Activated T-helper 2 cell treated with anti-CD3 and anti-CD28 coated beads, Interferon-gamma antibody, Interleukin-2, Interleukin-4, amounts not matched to agents 10 μg/mL and 5 μg/mL and 100 μg/mL, durations not matched to agents 14 hours and 24 hours and 36 hours (primary cell): ENCODE measurements around the gene DCP1B. TPM values are rescaled to one million over a fixed set of nuclear protein-coding genes. Genes with fewer than 3 reads are reported as not detected.

Experiments
- DNase-seq: peaks from one replicate; pipeline ENCODE4 v3.0.0; 2021; ENCODE audit warnings: low spot score
- H3K27ac Mint-ChIP-seq: one replicate; pipeline ENCODE4 v1.8.0; 2021; ENCODE audit warnings: mixed read lengths
- H3K27me3 Mint-ChIP-seq: one replicate; pipeline ENCODE4 v1.8.0; 2021; ENCODE audit warnings: low read depth, mixed read lengths
- H3K36me3 Mint-ChIP-seq: one replicate; pipeline ENCODE4 v1.8.0; 2021; ENCODE audit warnings: low read depth, mixed read lengths
- H3K4me1 Mint-ChIP-seq: one replicate; pipeline ENCODE4 v1.8.0; 2021; ENCODE audit warnings: low read depth, mixed read lengths
- H3K4me3 Mint-ChIP-seq: one replicate; pipeline ENCODE4 v1.8.0; 2021; ENCODE audit warnings: low read depth, mild to moderate bottlenecking, moderate library complexity, mixed read lengths
- H3K9me3 Mint-ChIP-seq: one replicate; pipeline ENCODE4 v1.8.0; 2021; ENCODE audit warnings: mixed read lengths
- intact Hi-C: fragments of 100-400 bp; cut with micrococcal nuclease; formaldehyde crosslinking; loops from one replicate; pipeline ENCODE4 v1.15.1; 2023
- total RNA-seq: library from RNA; stranded (reverse); gene quantifications from 2 replicates; pipeline ENCODE4 v1.2.3, GENCODE V29; 2022

DCP1B gene
- total RNA-seq, 1 donor from 2014 or later: 9.2 TPM

DNA sequence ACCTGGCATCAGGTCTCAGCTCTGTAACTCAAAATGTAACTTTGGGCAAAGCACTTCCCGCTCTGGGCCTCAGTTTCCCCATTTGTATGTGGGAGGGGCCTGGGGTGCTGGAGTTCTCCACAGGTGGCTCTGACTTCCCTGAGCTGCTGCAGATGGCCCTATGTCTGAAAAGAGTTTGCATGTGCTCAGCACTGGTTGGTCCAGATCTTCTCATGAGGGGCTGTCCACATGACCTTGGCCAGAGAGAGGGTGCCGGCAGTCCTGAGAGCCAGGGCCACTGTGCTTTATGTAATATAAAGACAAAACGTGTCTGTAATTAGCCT, 78.6 kb downstream of the DCP1B start:
- Mint-ChIP-seq H3K36me3 (no peaks in the 10 kb centered on the region), H3K9me3 (no peaks in the 10 kb centered on the region), H3K4me3 (no peak overlapping the region), H3K4me1 (peaks cover 5% of the 10 kb centered on the region), H3K27me3 (peaks cover 5% of the 10 kb centered on the region), H3K27ac (no peak overlapping the region)
- peak; percentile 4 for DNase-seq
- intact Hi-C loops: no loop called here

DNA sequence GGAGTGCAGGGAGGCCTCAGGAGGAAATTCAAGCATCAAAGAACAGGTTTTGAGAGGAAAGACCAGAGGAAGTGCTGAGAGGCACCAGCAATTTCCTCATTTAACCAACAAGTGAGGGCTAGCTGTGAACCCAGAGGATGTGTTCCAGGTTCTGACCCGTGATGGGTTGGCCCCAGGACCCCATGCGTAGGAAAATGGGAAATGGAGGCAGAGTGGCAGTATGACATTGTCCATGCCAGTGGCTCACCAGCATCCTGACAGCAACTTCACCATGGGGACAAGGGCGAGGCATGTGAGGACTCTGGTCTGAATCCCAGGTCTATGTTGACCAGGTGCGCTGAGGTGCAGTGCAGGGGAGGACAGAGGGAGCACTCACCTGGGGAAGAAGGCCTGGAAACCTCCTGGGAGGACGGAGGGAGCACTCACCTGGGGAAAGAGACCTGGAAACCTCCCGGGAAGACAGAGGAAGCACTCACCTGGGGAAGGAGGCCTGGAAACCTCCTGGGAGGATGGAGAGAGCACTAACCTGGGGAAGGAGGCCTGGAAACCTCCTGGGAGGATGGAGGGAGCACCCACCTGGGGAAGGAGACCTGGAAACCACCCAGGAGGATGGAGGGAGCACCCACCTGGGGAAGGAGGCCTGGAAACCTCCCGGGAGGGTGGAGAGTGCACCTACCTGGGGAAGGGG, 79.1 kb downstream of the DCP1B start:
- Mint-ChIP-seq H3K4me1 (peaks cover 5% of the 10 kb centered on the region), H3K36me3 (no peaks in the 10 kb centered on the region), H3K9me3 (no peaks in the 10 kb centered on the region), H3K27ac (no peak overlapping the region), H3K27me3 (peaks cover 5% of the 10 kb centered on the region), H3K4me3 (no peak overlapping the region)
- intact Hi-C loops: no loop called here
- DNase-seq: peak; percentile 6

DNA sequence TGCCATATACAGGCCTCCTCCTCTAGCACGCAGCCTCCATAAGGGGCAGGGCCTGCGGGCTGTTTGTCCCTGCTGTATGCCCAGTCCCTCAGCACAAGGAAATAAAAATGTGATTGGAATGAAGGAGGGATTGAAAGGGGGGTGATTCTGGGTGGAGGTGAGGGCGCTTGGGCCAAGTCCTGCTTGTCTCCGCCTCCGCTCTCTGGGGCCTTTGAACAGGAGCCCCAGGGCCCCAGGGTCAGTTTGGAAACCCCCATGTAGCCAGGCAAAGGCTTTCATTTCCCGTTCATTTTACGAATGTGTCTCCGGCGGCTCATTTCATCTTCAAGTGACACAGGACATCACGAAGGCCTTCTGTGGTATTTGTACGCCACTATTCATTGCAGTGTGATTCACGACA, 81.3 kb downstream of the DCP1B start:
- no peaks in the 10 kb centered on the region for H3K36me3 Mint-ChIP-seq
- no peaks in the 10 kb centered on the region for H3K9me3 Mint-ChIP-seq
- no peak for DNase-seq
- no peak overlapping the region for H3K4me3 Mint-ChIP-seq
- intact Hi-C loops: no loop called here
- peaks cover 6% of the 10 kb centered on the region for H3K27me3 Mint-ChIP-seq
- peaks cover 5% of the 10 kb centered on the region for H3K4me1 Mint-ChIP-seq
- no peak overlapping the region for H3K27ac Mint-ChIP-seq

DNA sequence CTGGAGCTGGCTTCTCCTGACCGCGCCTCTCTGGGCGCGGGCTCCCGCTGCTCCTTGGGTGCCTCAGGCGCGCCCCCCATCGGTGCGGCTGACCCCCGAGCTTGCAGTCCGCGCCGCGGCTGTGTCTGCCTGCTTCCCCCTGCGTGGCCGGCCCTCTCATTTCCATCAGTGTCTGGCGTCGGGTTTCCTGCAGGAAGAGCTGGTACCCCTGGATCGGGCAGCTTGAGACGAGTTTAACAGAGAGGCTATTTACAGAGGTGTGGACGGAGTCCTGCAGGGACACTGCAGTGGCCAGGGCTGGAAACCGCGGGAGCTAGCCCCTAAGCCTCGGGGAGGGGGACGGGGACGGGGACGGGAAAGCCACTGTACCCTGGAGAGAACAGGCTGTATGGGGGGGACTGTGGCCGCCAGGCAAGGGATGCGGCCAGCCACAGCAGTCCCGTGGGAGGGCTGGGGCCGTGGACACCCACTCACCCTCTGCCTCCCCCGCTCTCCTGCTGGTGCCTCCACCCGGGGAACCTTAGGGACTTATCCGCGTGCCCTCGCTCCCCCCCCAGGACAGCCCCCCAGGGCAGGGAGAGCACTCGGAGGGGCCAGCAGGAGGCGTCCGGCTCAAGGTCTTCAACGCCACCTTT, 82.1 kb downstream of the DCP1B start:
- intact Hi-C loops: no loop called here
- H3K36me3 Mint-ChIP-seq: no peaks in the 10 kb centered on the region
- peaks cover 10% of the 10 kb centered on the region for H3K27me3 Mint-ChIP-seq
- no peak overlapping the region for H3K4me3 Mint-ChIP-seq
- no peaks in the 10 kb centered on the region for H3K9me3 Mint-ChIP-seq
- H3K4me1 Mint-ChIP-seq: peaks cover 5% of the 10 kb centered on the region
- no peak for DNase-seq
- no peak overlapping the region for H3K27ac Mint-ChIP-seq

DNA sequence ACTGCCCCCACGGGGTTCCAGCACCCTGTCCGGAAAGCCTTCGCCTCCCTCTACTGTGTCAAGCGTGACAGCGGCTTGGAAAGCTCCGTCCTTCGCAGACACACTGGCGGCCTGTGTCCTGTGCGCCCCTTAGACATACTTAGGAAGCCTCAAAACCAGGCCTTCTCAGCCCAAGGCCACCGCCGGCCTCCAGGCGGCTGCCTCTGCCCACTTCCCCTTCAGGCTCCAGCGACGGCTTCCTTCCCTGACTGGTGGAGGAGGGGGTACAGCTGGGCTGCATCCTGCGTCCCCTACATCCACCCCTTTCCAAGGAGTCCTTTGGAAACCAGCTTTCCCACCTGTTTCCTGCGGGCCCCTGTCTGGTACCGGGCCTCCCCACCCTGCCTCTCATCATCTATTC, 83.3 kb downstream of the DCP1B start:
- Mint-ChIP-seq H3K36me3 (no peaks in the 10 kb centered on the region), H3K27me3 (peaks cover 10% of the 10 kb centered on the region), H3K27ac (no peak overlapping the region), H3K4me1 (peaks cover 11% of the 10 kb centered on the region), H3K4me3 (no peak overlapping the region), H3K9me3 (no peaks in the 10 kb centered on the region)
- DNase-seq: no peak
- intact Hi-C loops: no loop called here

DNA sequence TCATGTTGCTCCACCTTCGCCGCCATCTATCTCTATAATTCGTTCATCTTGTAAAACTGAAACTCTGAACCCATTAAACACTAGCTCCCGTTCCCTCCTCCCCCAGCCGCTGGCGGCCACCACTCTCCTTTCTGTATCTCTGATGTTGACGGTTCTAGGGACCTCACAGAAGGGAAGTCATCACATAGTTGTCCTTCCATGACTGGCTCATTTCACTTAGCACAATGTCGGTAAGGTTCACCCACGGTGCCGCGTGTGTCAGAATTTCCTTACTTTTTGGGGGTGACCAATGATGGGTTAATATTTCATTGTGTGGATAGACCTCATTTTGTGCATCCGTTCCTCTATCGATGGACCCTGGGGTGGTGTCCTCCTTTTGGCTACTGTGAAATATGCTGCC, 83.8 kb downstream of the DCP1B start:
- Mint-ChIP-seq H3K36me3 (no peaks in the 10 kb centered on the region), H3K9me3 (no peaks in the 10 kb centered on the region), H3K4me1 (peaks cover 16% of the 10 kb centered on the region), H3K27me3 (peaks cover 10% of the 10 kb centered on the region), H3K4me3 (no peak overlapping the region), H3K27ac (no peak overlapping the region)
- no peak for DNase-seq
- intact Hi-C loops: no loop called here

DNA sequence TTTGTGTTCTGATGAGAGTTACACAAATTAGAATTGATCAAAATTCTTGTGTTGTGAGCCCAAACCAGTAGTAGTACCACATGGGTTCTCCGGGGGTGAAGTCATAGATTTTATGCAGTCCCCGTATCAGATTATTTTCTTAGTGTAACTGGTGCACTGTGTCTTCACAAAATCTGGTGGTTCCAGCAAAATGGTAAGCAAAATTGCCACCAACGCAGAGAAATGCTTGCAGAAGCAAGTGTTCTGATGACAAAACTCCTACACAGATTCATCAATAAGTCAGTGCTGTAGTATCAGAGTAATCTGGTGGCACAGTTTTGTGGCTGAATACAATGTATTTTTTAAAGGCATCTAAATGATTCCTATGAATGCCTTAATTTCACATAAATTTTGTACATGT, 84.5 kb downstream of the DCP1B start:
- Mint-ChIP-seq H3K27me3 (peaks cover 10% of the 10 kb centered on the region), H3K4me3 (no peak overlapping the region), H3K9me3 (no peaks in the 10 kb centered on the region), H3K27ac (no peak overlapping the region), H3K4me1 (peaks cover 18% of the 10 kb centered on the region), H3K36me3 (no peaks in the 10 kb centered on the region)
- no peak for DNase-seq
- intact Hi-C loops: no loop called here

DNA sequence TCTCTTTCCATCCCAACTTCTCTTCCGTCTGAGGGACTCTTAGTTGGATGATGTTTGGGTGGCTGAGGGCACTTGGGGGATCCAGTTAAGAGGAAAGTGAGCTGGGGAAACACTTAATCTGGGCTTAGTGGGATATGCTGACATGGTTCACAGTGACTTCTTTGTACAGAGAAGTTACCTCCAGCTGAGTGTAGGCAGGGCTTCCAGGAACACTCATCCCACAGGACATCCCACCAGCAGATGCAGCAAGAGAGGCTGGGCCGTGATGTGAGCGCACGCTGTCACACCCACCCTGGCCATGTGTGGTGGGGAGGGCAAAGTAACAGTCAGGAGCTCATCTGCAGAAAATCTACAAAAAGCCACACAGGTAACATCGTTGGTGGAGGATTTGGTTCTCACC, 85.0 kb downstream of the DCP1B start:
- Mint-ChIP-seq H3K36me3 (no peaks in the 10 kb centered on the region), H3K9me3 (no peaks in the 10 kb centered on the region), H3K27ac (no peak overlapping the region), H3K27me3 (peaks cover 8% of the 10 kb centered on the region), H3K4me1 (peaks cover 18% of the 10 kb centered on the region), H3K4me3 (no peak overlapping the region)
- intact Hi-C loops: no loop called here
- no peak for DNase-seq

DNA sequence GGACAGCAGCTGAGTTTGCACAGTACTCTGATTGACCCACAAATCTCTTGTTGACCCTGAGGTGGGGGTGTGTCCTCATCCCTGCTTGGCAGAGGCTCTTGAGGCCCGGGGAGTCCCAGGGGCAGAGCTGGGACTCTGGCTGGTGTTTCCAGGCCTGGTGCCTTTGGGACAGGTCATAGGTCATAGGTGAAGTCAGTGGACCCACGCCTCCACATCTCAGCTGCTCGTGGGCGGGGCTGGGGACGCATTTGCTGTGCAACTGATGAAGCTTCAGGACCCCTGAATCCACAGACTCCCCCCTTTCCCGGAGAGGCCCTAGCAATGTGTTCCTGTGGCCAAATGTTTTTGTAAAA, 85.4 kb downstream of the DCP1B start:
- H3K36me3 Mint-ChIP-seq: no peaks in the 10 kb centered on the region
- DNase-seq: peak; percentile 7
- peaks cover 8% of the 10 kb centered on the region for H3K27me3 Mint-ChIP-seq
- intact Hi-C loops: no loop called here
- H3K4me3 Mint-ChIP-seq: no peak overlapping the region
- H3K9me3 Mint-ChIP-seq: no peaks in the 10 kb centered on the region
- H3K27ac Mint-ChIP-seq: no peak overlapping the region
- peaks cover 18% of the 10 kb centered on the region for H3K4me1 Mint-ChIP-seq

DNA sequence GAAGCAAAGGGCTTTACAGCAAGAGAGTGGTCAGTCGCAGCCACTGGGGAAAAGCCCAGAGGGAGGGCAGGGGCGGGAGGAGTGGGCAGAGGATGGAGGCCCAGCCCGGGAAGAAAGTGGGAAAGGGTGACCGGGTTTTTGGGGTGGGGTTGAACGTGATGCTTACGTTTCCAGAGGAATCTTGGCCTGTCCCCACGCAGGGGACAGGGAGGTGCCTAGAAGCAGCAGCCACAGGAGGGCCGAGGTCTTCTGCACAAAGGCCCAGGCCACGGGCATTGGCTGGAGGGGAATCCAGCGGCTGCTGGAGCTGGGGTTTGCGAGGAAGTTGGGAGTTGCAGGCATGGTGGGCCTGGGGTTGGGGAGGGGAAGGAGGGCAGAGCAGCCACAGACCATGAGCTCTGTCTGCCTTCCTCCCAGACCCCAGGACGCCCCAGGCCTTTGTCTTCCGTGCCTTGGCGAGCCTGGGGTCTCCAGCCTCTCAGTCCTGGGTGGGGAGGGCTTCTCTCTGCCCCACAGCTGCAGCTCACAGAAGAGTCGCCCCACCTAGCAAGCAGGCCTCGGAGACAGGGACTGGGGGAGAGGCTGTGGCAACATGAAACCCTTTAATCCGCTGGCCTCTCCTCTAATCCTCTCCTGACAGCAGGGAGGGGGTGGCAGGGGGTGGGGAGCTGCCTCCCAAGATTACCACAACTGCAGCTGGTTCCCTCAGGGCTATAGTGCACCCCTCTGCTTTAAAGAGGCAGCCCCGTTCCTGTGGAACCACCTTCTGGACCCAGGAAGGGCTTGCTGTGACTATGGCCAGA, 86.0 kb downstream of the DCP1B start, which contains the start of gene CACNA2D4:
Gene CACNA2D4, minus strand, starts transcription at position 572 of the 803 bp plus-strand sequence. Its CDS starts 179 bp downstream, at position 393.
- no peak within 1 kb of the TSS for H3K27ac Mint-ChIP-seq
- no peak within 1 kb of the TSS for H3K4me3 Mint-ChIP-seq
- H3K9me3 Mint-ChIP-seq: no peaks in the 10 kb centered on the region
- H3K4me1 Mint-ChIP-seq: peaks cover 18% of the 10 kb centered on the region
- H3K36me3 Mint-ChIP-seq: no peaks in the 10 kb centered on the region
- intact Hi-C loops: no loop called here
- no peak for DNase-seq
- H3K27me3 Mint-ChIP-seq: peaks cover 8% of the 10 kb centered on the region

DNA sequence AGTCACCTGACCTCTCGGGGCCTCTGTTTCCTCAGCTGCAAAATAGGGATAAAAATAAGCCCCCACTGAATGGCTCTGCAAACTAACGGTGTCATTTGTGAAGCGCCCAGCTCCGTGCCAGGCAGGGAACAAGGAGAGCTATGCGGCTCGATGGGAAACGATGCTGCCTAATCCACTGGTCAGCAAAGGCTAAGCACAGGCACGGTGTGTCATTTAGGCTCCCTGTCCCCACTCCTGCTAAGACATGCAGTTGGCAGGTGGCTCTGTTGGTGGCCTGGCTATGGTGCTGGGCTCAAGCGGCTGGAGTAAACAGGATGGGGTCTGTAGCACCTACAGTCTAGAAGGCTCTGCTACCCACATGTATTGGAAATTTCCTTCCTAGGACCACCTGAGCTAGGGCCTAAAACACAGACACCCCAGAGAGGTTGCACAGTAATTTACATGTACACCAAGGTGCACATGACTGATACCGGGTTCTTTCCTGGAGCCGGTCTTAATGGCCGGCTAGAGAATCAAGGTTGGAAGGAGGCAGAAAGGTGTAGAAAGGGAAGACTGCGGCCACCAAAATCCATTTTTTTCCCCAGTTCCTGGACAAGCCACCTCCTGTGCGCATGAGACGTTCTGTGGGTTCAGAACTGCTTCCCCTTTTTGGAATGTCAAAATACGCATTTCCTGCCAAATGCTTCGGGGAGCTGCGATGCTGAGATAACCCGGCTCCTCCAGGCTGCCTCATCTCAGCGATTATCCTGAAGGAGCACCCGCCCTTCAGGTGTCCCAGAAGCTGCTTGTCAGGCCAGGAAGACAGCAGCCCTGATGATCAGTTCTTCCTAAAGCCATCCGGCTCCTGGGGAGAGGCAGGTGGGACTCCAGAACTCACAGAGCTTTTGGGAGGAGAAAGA, 86.8 kb downstream of the DCP1B start:
- intact Hi-C loops: no loop called here
- Mint-ChIP-seq H3K27me3 (peaks cover 8% of the 10 kb centered on the region), H3K4me1 (peaks cover 18% of the 10 kb centered on the region), H3K4me3 (no peak overlapping the region), H3K27ac (no peak overlapping the region), H3K36me3 (no peaks in the 10 kb centered on the region), H3K9me3 (no peaks in the 10 kb centered on the region)
- DNase-seq: no peak

DNA sequence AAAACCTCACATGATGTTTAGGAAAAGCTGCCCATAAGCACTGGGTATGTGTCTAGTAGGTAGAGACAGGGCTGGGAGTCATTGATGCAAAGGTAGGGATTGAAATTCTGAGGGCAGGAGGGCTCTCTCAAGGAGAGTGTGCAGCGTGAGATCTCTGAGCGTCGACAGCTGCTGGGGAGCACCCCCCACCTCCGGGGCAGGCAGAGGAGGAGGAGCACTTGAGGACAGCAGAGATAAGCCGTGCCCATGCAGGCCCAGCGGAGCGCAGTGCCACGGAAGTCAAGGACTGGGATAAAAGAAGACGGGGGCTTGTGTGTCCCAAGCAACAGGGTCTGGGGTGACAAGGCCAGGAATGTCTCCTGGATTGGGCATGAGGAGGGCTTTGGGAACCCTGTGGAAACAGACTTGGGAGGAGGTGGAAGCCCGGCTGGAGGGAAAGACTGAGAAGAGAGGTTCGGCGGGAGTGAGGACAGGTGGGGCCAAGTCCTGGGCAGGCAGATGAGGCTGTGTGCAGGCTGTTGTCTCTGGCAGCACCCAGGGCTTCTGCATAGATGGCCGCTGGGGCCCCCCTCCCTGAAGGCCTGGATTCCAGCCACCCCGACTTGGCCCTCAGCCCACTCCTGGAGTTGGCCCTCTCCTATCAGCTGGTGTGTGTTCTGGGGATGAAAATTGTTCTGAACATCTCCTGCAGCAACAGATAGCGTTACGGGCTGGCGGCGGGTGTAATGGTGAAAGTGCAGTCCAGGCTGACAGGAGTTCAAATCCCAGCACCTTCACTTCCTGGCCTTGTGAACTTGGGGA, 87.7 kb downstream of the DCP1B start:
- H3K27me3 Mint-ChIP-seq: peaks cover 8% of the 10 kb centered on the region
- no peaks in the 10 kb centered on the region for H3K36me3 Mint-ChIP-seq
- intact Hi-C loops: no loop called here
- H3K4me1 Mint-ChIP-seq: peaks cover 18% of the 10 kb centered on the region
- no peak for DNase-seq
- no peaks in the 10 kb centered on the region for H3K9me3 Mint-ChIP-seq
- peak overlapping the region; percentile 74 for H3K27ac Mint-ChIP-seq
- no peak overlapping the region for H3K4me3 Mint-ChIP-seq
